Vagina (tissue), 2 donors: ENCODE measurements around the gene EPB42. TPM values are rescaled to one million over a fixed set of nuclear protein-coding genes. Genes with fewer than 3 reads are reported as not detected.

Source experiments
- DNase-seq, 2 donors: peaks; one replicate each; pipeline ENCODE4 v3.0.0-alpha.2; 2017; ENCODE audit errors: extremely low spot score in 2 of 2
- H3K27ac ChIP-seq: fragments of 200-600 bp; sonication (generic); one replicate; pipeline ENCODE4 v1.5.1; 2019
- H3K27me3 ChIP-seq: fragments of 200-600 bp; sonication (generic); one replicate; pipeline ENCODE4 v1.5.1; 2019
- H3K36me3 ChIP-seq, 2 donors: fragments of 200-600 bp; sonication (generic); one replicate each; pipeline ENCODE4 v1.5.1; 2017 to 2019
- H3K4me1 ChIP-seq: fragments of 200-600 bp; sonication (generic); one replicate; pipeline ENCODE4 v1.5.1; 2019
- H3K4me3 ChIP-seq, 2 donors: fragments of 200-600 bp; sonication (generic); 1 replicate in 1 of 2; 2 replicates in 1 of 2; pipeline ENCODE4 v1.5.1; 2016 to 2019
- H3K9me3 ChIP-seq: fragments of 200-600 bp; sonication (generic); one replicate; pipeline ENCODE4 v1.5.1; 2019
- CTCF ChIP-seq, 3 experiments: fragments of 450-650 bp in 2 of 3; fragments of 200-600 bp in 1 of 3; sonication (generic) in 1 of 3; IDR thresholded peaks; one replicate each; pipeline ENCODE4 v1.5.1; 2017 to 2019; ENCODE audit warnings: antibody characterized with exemption in 3 of 3, mild to moderate bottlenecking in 2 of 3, moderate library complexity in 2 of 3
- POLR2A ChIP-seq, 2 donors: fragments of 450-650 bp; IDR thresholded peaks; one replicate each; pipeline ENCODE4 v1.6.1; 2017; ENCODE audit warnings: antibody characterized with exemption in 2 of 2, mild to moderate bottlenecking in 2 of 2, moderate library complexity in 2 of 2
- POLR2AphosphoS5 ChIP-seq, 2 donors: sonication (generic); formaldehyde crosslinking; IDR thresholded peaks; one replicate each; pipeline ENCODE4 v1.9.0; 2017; ENCODE audit warnings: antibody characterized with exemption in 2 of 2, mild to moderate bottlenecking in 2 of 2, low read depth in 1 of 2; ENCODE audit not compliant: insufficient read depth in 1 of 2
- intact Hi-C: fragments of 100-400 bp; cut with DNase I; formaldehyde crosslinking; loops from one replicate; pipeline ENCODE4 v1.15.1; 2023
- small RNA-seq: library from RNA; depleted of rRNA; stranded (forward); fragments of <200 nt; gene quantifications from one replicate; pipeline ENCODE3, GENCODE V24; 2016
- total RNA-seq: library from RNA; depleted of rRNA; stranded (reverse); fragments of >200 nt; gene quantifications from one replicate; pipeline ENCODE4 v1.2.3, GENCODE V29; 2016

Gene EPB42
- total RNA-seq, 1 donor from 2014 or later = not detected

- intact Hi-C loops = no loop called here
- H3K36me3 ChIP-seq = peaks cover 0 to 12% of the 10 kb centered on the region in 2 donors
These were observed 55.0 kb downstream of the EPB42 start for GRCh38 chr15:43165801-43166325.

GRCh38 chr15:43153269-43153668 is 67.5 kb downstream of the EPB42 start:
- TF ChIP-seq POLR2AphosphoS5 (IDR thresholded peaks at IDR 0.05; ENCODE audit: insufficient read depth in 1 of 2, low read depth in 1 of 2) (no peak), POLR2A (IDR thresholded peaks at IDR 0.05) (no peak), CTCF (IDR thresholded peaks at IDR 0.05) (no peak)
- peaks cover 6 to 23% of the 10 kb centered on the region in 2 donors for H3K36me3 ChIP-seq
- DNase-seq = no peak
- no peak overlapping the region for H3K27ac ChIP-seq
- H3K4me1 ChIP-seq = no peaks in the 10 kb centered on the region
- intact Hi-C loops = no loop called here
- no peaks in the 10 kb centered on the region for H3K9me3 ChIP-seq
- H3K4me3 ChIP-seq = no peak overlapping the region
- H3K27me3 ChIP-seq = no peaks in the 10 kb centered on the region

More at GRCh38 chr15:43165801-43166325, 55.0 kb downstream of the EPB42 start:
- no peaks in the 10 kb centered on the region for H3K4me1 ChIP-seq
- no peaks in the 10 kb centered on the region for H3K9me3 ChIP-seq
- TF ChIP-seq POLR2A (IDR thresholded peaks at IDR 0.05) (no peak), CTCF (IDR thresholded peaks at IDR 0.05) (no peak), POLR2AphosphoS5 (IDR thresholded peaks at IDR 0.05; ENCODE audit: insufficient read depth in 1 of 2, low read depth in 1 of 2) (no peak)
- no peak for DNase-seq
- no peaks in the 10 kb centered on the region for H3K27me3 ChIP-seq
- no peak overlapping the region for H3K27ac ChIP-seq
- no peak overlapping the region for H3K4me3 ChIP-seq

DNA sequence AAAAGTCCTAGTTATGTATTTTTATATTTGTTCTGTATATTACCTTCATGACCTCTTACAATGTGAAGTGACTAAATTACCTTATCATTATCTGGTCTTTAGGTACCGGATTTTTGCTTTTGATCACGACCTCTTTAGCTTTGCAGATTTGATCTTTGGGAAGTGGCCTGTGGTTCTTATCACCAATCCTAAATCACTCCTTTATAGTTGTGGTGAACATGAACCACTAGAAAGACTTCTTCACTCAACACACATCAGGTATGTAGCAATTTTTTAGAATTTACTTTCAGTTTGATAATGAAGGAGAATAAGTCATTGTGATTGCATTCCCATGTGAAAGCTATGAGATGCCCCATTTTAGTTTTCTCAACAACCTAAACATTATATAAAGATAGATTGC is 69.1 kb downstream of the EPB42 start:
- Histone ChIP-seq H3K36me3 (peaks cover 6 to 25% of the 10 kb centered on the region in 2 donors), H3K27me3 (no peaks in the 10 kb centered on the region), H3K4me3 (no peak overlapping the region), H3K9me3 (no peaks in the 10 kb centered on the region), H3K4me1 (no peaks in the 10 kb centered on the region), H3K27ac (no peak overlapping the region)
- no peak for TF ChIP-seq POLR2AphosphoS5 (IDR thresholded peaks at IDR 0.05; ENCODE audit: insufficient read depth in 1 of 2, low read depth in 1 of 2)
- no peak for TF ChIP-seq POLR2A (IDR thresholded peaks at IDR 0.05)
- no peak for TF ChIP-seq CTCF (IDR thresholded peaks at IDR 0.05)
- intact Hi-C loops = no loop called here
- DNase-seq = no peak

DNA sequence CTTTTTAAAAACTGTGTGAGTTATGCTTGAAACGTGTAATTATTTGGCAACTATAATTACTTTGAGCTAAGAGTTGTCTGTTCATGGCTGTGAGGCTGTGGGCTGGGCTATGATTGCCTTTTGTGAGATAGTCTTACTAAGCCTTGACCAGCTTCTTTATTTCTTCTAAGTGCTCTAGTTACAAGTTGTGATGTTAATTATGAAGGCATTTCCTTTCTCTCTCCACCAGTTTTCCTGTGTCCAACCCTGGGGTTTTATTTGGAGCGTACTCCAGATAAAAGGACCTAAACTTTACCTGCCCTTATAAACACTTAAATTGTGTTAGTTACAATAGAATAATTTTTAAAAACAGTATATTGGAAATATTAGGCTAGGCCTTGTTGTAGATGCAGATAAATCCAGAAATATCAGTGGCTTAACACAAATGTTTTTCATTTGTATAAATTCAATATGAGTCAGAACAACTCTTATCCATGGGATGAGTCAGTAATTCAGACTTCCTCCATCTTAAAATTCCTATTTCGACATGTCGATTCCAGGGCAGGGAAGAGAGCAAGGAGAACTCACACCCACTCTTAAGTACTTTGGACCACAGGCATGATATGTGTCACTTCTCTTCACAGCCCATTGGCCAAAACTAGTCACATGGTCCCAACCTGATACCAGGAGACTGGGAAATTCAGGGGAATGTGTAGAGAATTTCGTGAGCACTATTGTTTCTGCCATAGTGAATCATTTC is 70.5 kb downstream of the EPB42 start:
- Histone ChIP-seq H3K9me3 (no peaks in the 10 kb centered on the region), H3K4me1 (no peaks in the 10 kb centered on the region), H3K36me3 (peaks cover 6 to 28% of the 10 kb centered on the region in 2 donors), H3K27me3 (no peaks in the 10 kb centered on the region), H3K27ac (no peak overlapping the region), H3K4me3 (no peak overlapping the region)
- DNase-seq = no peak
- TF ChIP-seq CTCF (IDR thresholded peaks at IDR 0.05) (no peak), POLR2AphosphoS5 (IDR thresholded peaks at IDR 0.05; ENCODE audit: insufficient read depth in 1 of 2, low read depth in 1 of 2) (no peak), POLR2A (IDR thresholded peaks at IDR 0.05) (no peak)
- intact Hi-C loops = no loop called here

Small RNAs within 50 kb of the gene (small RNA-seq; reads per million reads assigned to genes)
- not detected for gene RF00019

Other genes starting within 250 kb of the EPB42 start
- gene UBR1, start 115.0 kb downstream of the EPB42 start, total RNA-seq = 21.9 TPM
- gene TMEM62, start 87.4 kb downstream of the EPB42 start, total RNA-seq = 86.9 TPM
- 43.2 TPM for gene CCNDBP1, start 35.6 kb downstream of the EPB42 start, total RNA-seq
- gene TGM5, start 45.9 kb upstream of the EPB42 start, total RNA-seq = 8.3 TPM
- not detected for gene TGM7, start 81.2 kb upstream of the EPB42 start, total RNA-seq
- gene LCMT2, start 109.6 kb upstream of the EPB42 start, total RNA-seq = 5.4 TPM
- 18.2 TPM for gene ZSCAN29, start 150.0 kb upstream of the EPB42 start, total RNA-seq
- gene TUBGCP4, start 150.1 kb upstream of the EPB42 start, total RNA-seq = 17.7 TPM